ENCODE data around the gene ST7.
"Not testable (repeated sequence)": the region's sequence is repeated elsewhere in the genome, so short reads cannot be mapped to it uniquely, and the experiment has no call there.

GRCh38 chr7:117245703-117246102 lies 292.4 kb downstream of the ST7 start:
- TF ChIP-seq CTCF, EP300, POLR2AphosphoS5 (IDR thresholded peaks at IDR 0.05): not testable (repeated sequence)

Measured in sigmoid colon (tissue), 4 donors.